Motor neuron (in vitro differentiated cells): ENCODE data around the gene SARS2. TPM values are rescaled to one million over a fixed set of nuclear protein-coding genes. Genes with fewer than 3 reads are reported as not detected.
A peak's percentile ranks its signal among the peaks of the same experiment; 100 is the strongest.
"Not testable (repeated sequence)": the region's sequence is repeated elsewhere in the genome, so short reads cannot be mapped to it uniquely, and the experiment has no call there.

Experiments
- ATAC-seq, 8 experiments: fragments of 200-7000 bp; cut with Tn5 transposase; replicated peaks in 6 of 8; 2 replicates each; pipeline ENCODE4 v1.8.0; 2021; ENCODE audit warnings: mild to moderate bottlenecking in 8 of 8, moderate library complexity in 8 of 8
- H3K27ac ChIP-seq, 2 donors: fragments of 250-450 bp; sonication (Bioruptor Pico); 2 replicates each; pipeline ENCODE4 v1.9.0; 2021; ENCODE audit warnings: antibody characterized with exemption in 2 of 2, mild to moderate bottlenecking in 2 of 2, moderate library complexity in 1 of 2
- H3K4me1 ChIP-seq, 2 donors: fragments of 250-450 bp; sonication (Bioruptor Pico); replicated peaks in 1 of 2; 2 replicates each; pipeline ENCODE4 v1.6.1; 2021; ENCODE audit warnings: antibody characterized with exemption in 2 of 2, mild to moderate bottlenecking in 2 of 2, moderate library complexity in 1 of 2
- H3K4me3 ChIP-seq, 5 donors: fragments of 250-450 bp; sonication (Bioruptor Pico); 2 replicates each; pipeline ENCODE4 v1.9.0; 2021; ENCODE audit warnings: antibody characterized with exemption in 5 of 5, mild to moderate bottlenecking in 5 of 5, moderate library complexity in 4 of 5
- WGBS, 10 experiments: fragments of 450-650 bp; shearing (Covaris generic); methylation state at CpG; one replicate each; pipeline ENCODE4 v1.0.0; 2022; 5-methylcytosine and 5-hydroxymethylcytosine counted together
- in situ Hi-C, 9 experiments: fragments of 400-800 bp; cut with MboI; loops; one replicate each; pipeline ENCODE4 v1.15.0; 2021; ENCODE audit warnings: low sequenced_read_pairs in 9 of 9, low pct_unique_long_range_greater_than_20kb in 2 of 9; ENCODE audit not compliant: unreplicated experiment in 9 of 9
- total RNA-seq, 8 experiments: library from RNA; unstranded; fragments of 300-600 nt; gene quantifications; 2 replicates each; pipeline versions ENCODE4 v1.2.3 to v1.2.4, GENCODE V29; 2022

The SARS2 gene, protein sequence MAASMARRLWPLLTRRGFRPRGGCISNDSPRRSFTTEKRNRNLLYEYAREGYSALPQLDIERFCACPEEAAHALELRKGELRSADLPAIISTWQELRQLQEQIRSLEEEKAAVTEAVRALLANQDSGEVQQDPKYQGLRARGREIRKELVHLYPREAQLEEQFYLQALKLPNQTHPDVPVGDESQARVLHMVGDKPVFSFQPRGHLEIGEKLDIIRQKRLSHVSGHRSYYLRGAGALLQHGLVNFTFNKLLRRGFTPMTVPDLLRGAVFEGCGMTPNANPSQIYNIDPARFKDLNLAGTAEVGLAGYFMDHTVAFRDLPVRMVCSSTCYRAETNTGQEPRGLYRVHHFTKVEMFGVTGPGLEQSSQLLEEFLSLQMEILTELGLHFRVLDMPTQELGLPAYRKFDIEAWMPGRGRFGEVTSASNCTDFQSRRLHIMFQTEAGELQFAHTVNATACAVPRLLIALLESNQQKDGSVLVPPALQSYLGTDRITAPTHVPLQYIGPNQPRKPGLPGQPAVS
- total RNA-seq: 10 to 100 TPM in 7 of 8 experiments, 1 to 10 TPM in 1; 8.4 to 53.6 (median 19.1) TPM

DNA sequence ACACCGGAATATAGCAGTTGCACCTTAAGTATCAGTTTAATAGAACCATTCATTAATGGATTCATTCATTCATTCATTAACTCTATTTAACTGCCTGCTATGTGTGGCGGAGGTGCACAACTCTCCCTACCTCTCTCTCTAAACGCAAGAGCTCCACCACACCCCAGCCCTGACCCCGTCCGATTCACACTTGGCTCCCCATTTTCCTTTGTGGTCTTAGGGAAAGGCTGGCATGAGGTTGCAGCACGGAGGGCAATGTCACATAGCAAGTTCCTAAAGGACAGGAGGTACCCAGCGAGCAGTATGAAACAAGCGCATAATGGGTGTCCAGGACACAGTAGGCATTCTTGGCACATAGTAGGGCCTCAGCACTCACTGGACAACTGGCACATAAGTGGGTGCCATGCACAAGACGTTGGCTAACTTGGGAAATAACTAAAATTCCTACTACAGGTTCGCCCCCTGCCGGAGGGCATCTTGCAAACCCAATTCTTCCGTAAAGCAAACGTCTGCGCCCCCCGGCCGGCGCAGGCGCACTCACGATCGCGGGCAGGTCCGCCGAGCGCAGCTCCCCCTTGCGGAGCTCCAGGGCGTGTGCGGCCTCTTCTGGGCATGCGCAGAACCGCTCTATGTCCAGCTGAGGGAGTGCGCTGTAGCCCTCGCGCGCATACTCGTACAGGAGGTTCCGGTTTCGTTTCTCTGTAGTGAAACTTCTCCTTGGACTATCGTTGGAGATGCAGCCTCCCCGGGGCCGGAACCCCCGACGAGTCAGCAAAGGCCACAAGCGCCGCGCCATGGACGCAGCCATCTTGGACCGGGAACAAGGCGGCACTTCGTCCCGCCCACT, at the start of gene SARS2:
Gene SARS2, minus strand, starts transcription at position 835 of the 847 bp plus-strand sequence. Its CDS starts 27 bp downstream, at position 808.
- in situ Hi-C loops: loop anchor here in 1 of 9 experiments (25.0 kb wide), 1 partner anchor 518 kb away; the partner anchor contains the start of gene FAM98C
- H3K27ac ChIP-seq: peak within 1 kb of the TSS; percentile 95 to 97
- 0 to 24% (median 11%) methylated on average over 1 to 18 of the region's 49 CpGs for WGBS, 10 experiments
- peak; percentile 57 to 82 (median 75) for ATAC-seq
- H3K4me3 ChIP-seq: peak within 1 kb of the TSS; percentile 51 to 80 (median 64)
- H3K4me1 ChIP-seq: peaks cover 2 to 7% of the 10 kb centered on the region in 2 donors

DNA sequence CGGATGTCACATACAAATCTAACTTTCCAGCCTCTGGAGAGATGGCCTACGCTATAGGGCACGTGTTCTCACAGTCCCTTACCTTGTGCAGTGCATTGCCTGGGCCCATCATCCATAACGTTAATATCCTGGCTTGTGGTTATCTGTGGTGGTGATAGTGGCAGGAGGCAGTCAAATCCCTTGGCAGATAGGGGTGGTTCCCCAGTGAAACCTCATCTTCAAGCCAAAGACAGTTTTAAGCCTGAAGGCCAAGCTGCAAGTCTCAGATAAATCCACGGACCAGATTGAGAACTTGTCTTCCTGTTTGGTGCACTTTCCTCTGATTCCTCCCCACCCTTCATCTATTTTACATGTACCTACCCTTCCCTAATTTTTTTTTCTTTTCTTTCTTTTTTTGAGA, 49.2 kb upstream of the SARS2 start:
- Histone ChIP-seq H3K27ac (no peak overlapping the region), H3K4me1 (peaks cover 6% of the 10 kb centered on the region in 2 donors), H3K4me3 (no peak overlapping the region)
- ATAC-seq: no peak
- WGBS, 10 experiments: 33 to 88% (median 64%) methylated on average over 1 to 5 of the region's 5 CpGs; no CpG with 5 or more reads in 3 of the 10 experiments
- in situ Hi-C loops: no loop called here

DNA sequence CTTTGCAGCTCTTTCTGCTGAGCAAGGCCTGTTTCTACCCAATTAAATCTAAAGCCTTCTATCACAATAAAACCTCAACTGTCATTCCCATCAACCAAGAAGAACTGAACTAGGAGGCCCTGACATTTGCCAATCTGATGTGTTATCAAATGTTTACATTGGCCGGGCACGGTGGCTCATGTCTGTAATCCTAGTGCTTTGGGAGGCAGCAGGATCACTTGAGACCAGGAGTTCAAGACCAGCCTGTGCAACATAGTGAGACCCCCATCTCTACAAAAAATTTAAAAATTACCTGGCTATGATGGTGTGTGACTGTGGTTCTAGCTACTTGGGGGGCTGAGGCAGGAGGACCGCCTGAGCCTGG, 47.7 kb upstream of the SARS2 start:
- Histone ChIP-seq H3K27ac (no peak overlapping the region), H3K4me1 (peaks cover 6% of the 10 kb centered on the region in 2 donors), H3K4me3 (no peak overlapping the region)
- in situ Hi-C loops: no loop called here
- ATAC-seq: no peak
- WGBS, 10 experiments: 96 to 100% (median 100%) methylated on average over 1 to 3 of the region's 3 CpGs; no CpG with 5 or more reads in 5 of the 10 experiments

DNA sequence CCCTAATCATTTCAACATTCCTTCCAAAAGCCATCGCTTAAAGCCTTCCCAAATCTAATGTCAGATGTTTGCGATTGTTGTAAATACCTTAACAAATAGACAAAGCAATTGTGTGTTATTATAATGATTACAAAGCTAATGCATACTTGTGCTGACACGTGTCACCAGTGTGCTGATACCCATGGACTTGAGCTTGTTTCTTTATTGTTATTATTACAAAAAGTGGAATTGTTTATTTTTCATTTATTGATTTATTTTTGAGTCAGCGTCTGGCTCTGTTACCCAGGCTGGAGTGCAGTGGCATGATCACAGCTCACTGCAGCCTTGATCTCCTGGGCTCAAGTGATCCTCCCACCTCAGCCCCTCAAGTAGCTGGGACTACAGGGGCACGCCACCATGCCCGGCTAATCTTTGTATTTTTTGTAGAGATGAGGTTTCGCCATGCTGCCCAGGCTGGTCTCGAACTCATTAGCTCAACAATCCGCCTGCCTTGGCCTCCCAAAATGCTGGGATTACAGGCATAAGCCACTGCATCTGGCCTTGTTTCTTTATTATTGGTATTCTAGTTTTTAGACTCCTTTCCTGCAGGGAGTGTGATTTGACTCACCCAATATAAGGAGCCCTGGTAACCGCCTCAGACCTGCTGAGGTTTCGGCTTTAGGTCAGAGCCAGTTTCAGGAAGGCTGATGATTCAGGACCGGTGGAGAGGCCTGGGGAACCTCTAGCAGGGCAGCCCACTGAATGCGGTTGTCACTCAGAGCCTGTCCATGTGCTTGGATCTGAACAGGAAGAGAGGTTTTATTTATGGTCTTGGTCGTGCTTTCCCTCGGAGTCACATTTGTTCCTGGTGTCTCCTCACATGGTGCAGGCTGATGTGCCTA, 47.1 kb upstream of the SARS2 start:
- in situ Hi-C loops: no loop called here
- no peak overlapping the region for H3K27ac ChIP-seq
- WGBS, 10 experiments: 68 to 96% (median 82%) methylated on average over 1 to 12 of the region's 15 CpGs
- peaks cover 6% of the 10 kb centered on the region in 2 donors for H3K4me1 ChIP-seq
- peak in 5 of 8 experiments; percentile 34 to 53 (median 50) for ATAC-seq
- no peak overlapping the region for H3K4me3 ChIP-seq

DNA sequence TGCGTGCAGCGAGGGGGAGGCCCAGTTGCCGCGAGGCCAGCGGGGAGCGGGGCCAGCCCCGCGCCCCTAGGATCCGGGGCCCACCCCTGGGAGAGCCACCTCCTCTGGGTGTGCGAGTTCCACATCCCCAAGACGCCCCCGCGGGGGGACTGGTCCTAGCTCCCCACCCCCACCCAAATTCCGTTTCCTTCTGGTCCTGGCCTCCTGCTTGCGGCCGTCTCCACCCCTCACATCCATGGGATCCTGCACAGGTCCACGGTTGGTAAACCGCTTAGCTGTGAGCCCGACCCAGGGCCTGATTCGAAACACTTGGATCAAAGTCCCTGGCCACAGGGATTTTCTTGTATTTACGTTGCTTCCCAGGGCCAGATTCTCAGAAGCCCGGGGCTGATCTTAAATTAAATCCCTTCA, 45.3 kb upstream of the SARS2 start:
- Histone ChIP-seq H3K4me1 (peaks cover 6% of the 10 kb centered on the region in 2 donors), H3K4me3 (peak overlapping the region; percentile 38 to 57 (median 43)), H3K27ac (peak overlapping the region in 1 of 2 donors; percentile 25)
- ATAC-seq: peak; percentile 36 to 62 (median 52)
- WGBS, 10 experiments: 0% methylated on average over 1 of the region's 22 CpGs; no CpG with 5 or more reads in 9 of the 10 experiments
- in situ Hi-C loops: no loop called here

DNA sequence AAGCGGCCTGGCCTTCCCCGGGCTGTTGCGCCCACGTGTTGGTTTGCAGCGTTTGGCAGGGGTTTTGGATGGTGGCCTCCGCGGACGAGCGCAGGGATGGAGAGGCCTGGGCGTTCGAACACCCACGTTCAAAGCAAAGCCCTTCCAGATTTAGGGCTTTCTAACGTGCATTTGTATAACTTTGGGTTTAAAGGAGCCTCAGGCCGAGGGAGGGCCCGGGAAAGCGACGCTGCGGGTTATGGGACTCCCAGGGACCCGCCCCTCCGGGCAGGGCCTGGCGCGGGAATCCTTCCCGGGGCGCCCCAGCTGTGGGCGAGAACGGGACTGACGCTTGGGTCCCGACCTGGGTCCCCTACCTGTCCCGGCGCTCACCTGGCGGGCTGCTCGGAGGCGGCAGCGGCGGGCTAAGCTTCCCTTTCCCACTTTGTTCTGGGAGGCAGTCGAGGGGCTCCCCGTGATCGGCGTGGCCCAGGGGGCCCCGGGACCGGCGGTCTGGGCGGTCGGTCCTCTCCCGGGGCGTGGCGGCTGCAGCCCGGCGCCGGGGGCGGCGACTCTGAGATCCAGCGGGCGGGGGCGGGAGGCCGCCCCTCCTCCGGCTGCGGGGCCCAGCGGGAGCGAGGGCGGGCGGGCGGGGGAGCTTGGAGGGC, 44.8 kb upstream of the SARS2 start, which contains the start of gene FBXO17:
Gene FBXO17, minus strand, starts transcription at position 529 of the 647 bp plus-strand sequence. CDS start 25,423 bp downstream, outside the sequence.
- WGBS, 10 experiments: 0 to 7% (median 0%) methylated on average over 4 to 13 of the region's 63 CpGs; no CpG with 5 or more reads in 5 of the 10 experiments
- H3K27ac ChIP-seq: peak within 1 kb of the TSS in 1 of 2 donors; percentile 25
- H3K4me3 ChIP-seq: peak within 1 kb of the TSS; percentile 38 to 57 (median 43)
- in situ Hi-C loops: no loop called here
- peak; percentile 59 to 80 (median 75) for ATAC-seq
- H3K4me1 ChIP-seq: peaks cover 6% of the 10 kb centered on the region in 2 donors

DNA sequence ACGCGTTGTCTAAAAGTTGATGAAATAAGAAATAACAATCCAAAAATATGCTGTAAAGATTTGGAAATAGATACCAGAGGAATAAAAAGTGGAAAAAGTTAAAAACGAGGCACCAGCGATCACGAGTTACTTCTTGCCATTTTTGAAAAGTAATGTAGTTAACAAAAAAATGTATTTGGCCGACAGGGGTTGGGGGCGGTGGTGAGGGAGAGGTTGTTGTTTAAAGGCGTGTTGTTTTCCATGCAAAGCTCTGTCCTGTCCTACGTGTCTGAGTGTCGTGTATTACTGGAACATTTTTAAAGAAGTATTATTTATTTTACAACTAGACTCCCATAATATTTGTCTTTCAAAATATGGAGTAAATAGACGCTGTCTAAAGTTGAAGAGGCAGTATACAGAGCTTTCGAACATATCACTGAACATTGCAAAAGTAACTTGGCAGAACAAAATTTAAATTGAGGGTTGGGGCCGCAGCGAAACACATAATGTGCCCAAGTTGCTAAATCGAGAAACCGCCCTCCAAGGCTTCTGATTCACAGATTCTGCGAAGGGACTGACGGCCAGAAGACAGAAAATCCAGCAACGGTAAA, 44.2 kb upstream of the SARS2 start:
- peak in 3 of 8 experiments; percentile 9 to 47 (median 9) for ATAC-seq
- in situ Hi-C loops: loop anchor here in 4 of 9 experiments (25.0 kb wide), 1 partner anchor 363 kb away; the partner anchor contains the start of genes GMFG (in 4 of the 4) and SAMD4B (in 4 of the 4)
- WGBS, 10 experiments: 1 to 53% (median 30%) methylated on average over 6 to 16 of the region's 19 CpGs
- H3K4me1 ChIP-seq: peaks cover 6% of the 10 kb centered on the region in 2 donors
- H3K4me3 ChIP-seq: peak overlapping the region; percentile 38 to 57 (median 43)
- no peak overlapping the region for H3K27ac ChIP-seq

DNA sequence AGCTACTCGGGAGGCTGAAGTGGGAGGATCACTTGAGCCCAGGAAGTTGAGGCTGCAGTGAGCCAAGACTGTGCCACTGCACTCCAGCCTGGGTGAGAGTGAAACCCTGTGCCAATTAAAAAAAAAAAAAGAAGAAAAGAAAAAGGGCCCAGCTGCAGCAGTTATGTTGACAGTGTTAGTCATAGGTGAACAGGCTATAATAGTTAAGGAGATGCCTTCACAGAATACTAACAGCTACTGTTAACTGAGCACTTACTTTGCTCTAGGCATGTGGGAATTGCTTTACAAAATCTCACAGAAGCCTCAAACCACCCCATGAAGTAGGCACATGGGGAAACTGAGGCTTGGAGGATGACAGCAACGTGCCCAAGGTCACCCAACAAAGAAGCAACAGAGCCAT, 41.1 kb upstream of the SARS2 start:
- peaks cover 6% of the 10 kb centered on the region in 2 donors for H3K4me1 ChIP-seq
- H3K27ac ChIP-seq: no peak overlapping the region
- 72 to 100% (median 100%) methylated on average over 1 to 2 of the region's 2 CpGs; no CpG with 5 or more reads in 1 of the 10 experiments for WGBS, 10 experiments
- H3K4me3 ChIP-seq: no peak overlapping the region
- ATAC-seq: no peak
- in situ Hi-C loops: loop anchor here in 4 of 9 experiments (25.0 kb wide), 1 partner anchor 366 kb away; the partner anchor contains the start of genes GMFG (in 4 of the 4) and SAMD4B (in 4 of the 4)

DNA sequence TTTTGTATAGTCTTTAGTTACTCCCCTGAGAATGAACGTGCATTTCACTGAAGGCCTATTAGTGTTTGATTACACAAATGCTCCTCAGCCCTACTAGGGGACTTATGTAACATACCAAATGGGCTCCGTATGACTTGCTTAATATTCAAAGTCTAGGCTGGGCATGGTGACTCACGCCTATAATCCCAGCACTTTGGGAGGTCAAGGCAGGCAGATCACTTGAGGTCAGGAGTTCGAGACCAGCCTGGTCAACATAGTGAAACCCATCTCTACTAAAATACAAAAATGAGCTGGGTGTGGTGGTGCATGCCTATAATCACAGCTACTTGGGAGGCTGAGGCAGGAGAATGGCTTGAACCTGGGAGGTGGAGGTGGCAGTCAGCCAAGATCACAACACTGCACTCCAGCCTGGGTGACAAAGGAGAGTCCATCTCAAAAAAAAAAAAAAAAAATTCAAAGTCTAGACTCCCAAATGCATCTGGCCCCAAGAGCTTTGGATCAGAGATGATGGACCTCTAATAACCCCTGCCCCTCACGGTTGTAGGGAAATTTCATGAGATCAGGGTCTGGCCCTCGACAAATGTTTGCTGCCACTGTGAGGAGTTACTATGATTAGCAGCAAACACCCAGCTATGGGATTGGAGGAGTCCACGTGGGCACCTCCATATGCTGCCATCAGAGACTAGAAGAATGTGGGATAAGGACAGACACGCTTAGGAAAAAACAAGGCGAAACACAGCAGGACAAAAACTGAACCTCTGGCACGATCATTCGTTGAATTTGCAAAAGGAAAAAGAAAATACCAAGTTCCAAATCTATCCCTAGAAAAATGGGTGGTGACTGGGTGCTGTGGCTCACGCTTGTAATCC, 40.3 kb upstream of the SARS2 start:
- ATAC-seq: peak in 2 of 8 experiments; percentile 42 to 46
- no peak overlapping the region for H3K4me3 ChIP-seq
- 44 to 100% (median 87%) methylated on average over 1 to 10 of the region's 12 CpGs; no CpG with 5 or more reads in 1 of the 10 experiments for WGBS, 10 experiments
- in situ Hi-C loops: loop anchor here in 4 of 9 experiments (25.0 kb wide), 1 partner anchor 366 kb away; the partner anchor contains the start of genes GMFG (in 4 of the 4) and SAMD4B (in 4 of the 4)
- H3K27ac ChIP-seq: no peak overlapping the region
- H3K4me1 ChIP-seq: no peaks in the 10 kb centered on the region

DNA sequence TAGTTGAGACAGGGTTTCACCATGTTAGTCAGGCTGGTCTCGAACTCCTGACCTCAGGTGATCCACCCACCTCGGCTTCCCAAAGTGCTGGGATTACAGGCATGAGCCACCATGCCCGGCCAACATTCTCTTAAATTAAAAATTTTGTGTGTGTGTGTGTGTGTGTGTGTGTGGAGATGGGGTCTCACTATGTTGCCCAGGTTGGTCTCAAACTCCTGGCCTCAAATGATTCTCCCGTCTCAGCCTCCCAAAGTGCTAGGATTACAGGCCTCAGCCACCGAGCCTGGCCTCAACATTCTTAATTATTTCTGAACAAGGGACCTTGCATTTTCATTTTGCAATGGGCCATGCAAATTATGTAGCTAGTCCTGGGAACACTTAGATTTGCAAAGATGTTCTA, 35.6 kb upstream of the SARS2 start:
- not testable (repeated sequence) for H3K4me1 ChIP-seq, H3K4me3 ChIP-seq, H3K27ac ChIP-seq, ATAC-seq
- 80 to 100% (median 100%) methylated on average over 1 to 3 of the region's 5 CpGs; no CpG with 5 or more reads in 3 of the 10 experiments for WGBS, 10 experiments
- in situ Hi-C loops: loop anchor here in 4 of 9 experiments (25.0 kb wide), 1 partner anchor 371 kb away; the partner anchor contains the start of genes GMFG (in 4 of the 4) and SAMD4B (in 4 of the 4)
